ENCODE data around the gene USP9X. TPM values are rescaled to one million over a fixed set of nuclear protein-coding genes. Genes with fewer than 3 reads are reported as not detected.

USP9X gene
- total and polyA plus RNA-seq, 2 donors (not counting 1 experiment from before 2014, with no cell fraction given) = 54.0 to 161 TPM

GRCh38 chrX:41067721-41068120 is 17.5 kb upstream of the USP9X start:
- Histone ChIP-seq H4K20me1 (ENCODE audit: control insufficient read depth, extremely low read depth, insufficient read depth, low read length) (no peaks in the 10 kb centered on the region), H3K79me2 (ENCODE audit: control insufficient read depth, insufficient read depth, low read length) (no peaks in the 10 kb centered on the region), H3K27me3 (ENCODE audit: control insufficient read depth, insufficient read depth, low read length) (no peaks in the 10 kb centered on the region), H3K4me1 (ENCODE audit: control insufficient read depth, extremely low read depth, insufficient read depth, low read length) (no peaks in the 10 kb centered on the region), H3K9ac (ENCODE audit: insufficient read depth, low read length) (no peak overlapping the region), H2AFZ (ENCODE audit: low read length) (no peak overlapping the region), H3K27ac (ENCODE audit: insufficient read depth, low read length) (no peak overlapping the region), H3K4me3 (replicated peaks in 1 of 4; ENCODE audit: control extremely low read depth in 1 of 4, insufficient read depth in 1 of 4, low read depth in 3 of 4, low read length in 4 of 4) (no peak overlapping the region), H3K36me3 (ENCODE audit: control insufficient read depth, insufficient read depth, low read length) (no peaks in the 10 kb centered on the region), H3K9me3 (ENCODE audit: control insufficient read depth, insufficient read depth, low read depth, low read length) (no peaks in the 10 kb centered on the region), H3K4me2 (ENCODE audit: extremely low read depth, insufficient read depth, low read length) (no peak overlapping the region)
- no peak for DNase-seq (ENCODE audit: low read depth in 2 of 2)
- TF ChIP-seq CTCF (conservative IDR thresholded peaks at IDR 0.05 in 1 of 2, IDR thresholded peaks at IDR 0.05 in 1 of 2; ENCODE audit: low read depth in 1 of 2, low read length in 2 of 2) = no peak
- no peak for TF ChIP-seq EZH2 (IDR thresholded peaks at IDR 0.05; ENCODE audit: low read length, missing control alignments)

- H3K4me3 ChIP-seq (replicated peaks in 1 of 4; ENCODE audit: control extremely low read depth in 1 of 4, insufficient read depth in 1 of 4, low read depth in 3 of 4, low read length in 4 of 4) = no peak overlapping the region
- no peaks in the 10 kb centered on the region for H3K79me2 ChIP-seq (ENCODE audit: control insufficient read depth, insufficient read depth, low read length)
- no peak overlapping the region for H3K9ac ChIP-seq (ENCODE audit: insufficient read depth, low read length)
- no peaks in the 10 kb centered on the region for H3K9me3 ChIP-seq (ENCODE audit: control insufficient read depth, insufficient read depth, low read depth, low read length)
- no peaks in the 10 kb centered on the region for H4K20me1 ChIP-seq (ENCODE audit: control insufficient read depth, extremely low read depth, insufficient read depth, low read length)
- H3K36me3 ChIP-seq (ENCODE audit: control insufficient read depth, insufficient read depth, low read length) = no peaks in the 10 kb centered on the region
- no peak overlapping the region for H3K4me2 ChIP-seq (ENCODE audit: extremely low read depth, insufficient read depth, low read length)
- TF ChIP-seq EZH2 (IDR thresholded peaks at IDR 0.05; ENCODE audit: low read length, missing control alignments) (no peak), CTCF (conservative IDR thresholded peaks at IDR 0.05 in 1 of 2, IDR thresholded peaks at IDR 0.05 in 1 of 2; ENCODE audit: low read depth in 1 of 2, low read length in 2 of 2) (no peak)
- H3K4me1 ChIP-seq (ENCODE audit: control insufficient read depth, extremely low read depth, insufficient read depth, low read length) = no peaks in the 10 kb centered on the region
- DNase-seq (ENCODE audit: low read depth in 2 of 2) = no peak
- no peaks in the 10 kb centered on the region for H3K27me3 ChIP-seq (ENCODE audit: control insufficient read depth, insufficient read depth, low read length)
- no peak overlapping the region for H3K27ac ChIP-seq (ENCODE audit: insufficient read depth, low read length)
- H2AFZ ChIP-seq (ENCODE audit: low read length) = no peak overlapping the region
Observed at GRCh38 chrX:41076742-41077141, 8.5 kb upstream of the USP9X start.

- TF ChIP-seq EZH2 (IDR thresholded peaks at IDR 0.05; ENCODE audit: low read length, missing control alignments) (no peak), CTCF (conservative IDR thresholded peaks at IDR 0.05 in 1 of 2, IDR thresholded peaks at IDR 0.05 in 1 of 2; ENCODE audit: low read depth in 1 of 2, low read length in 2 of 2) (no peak)
- Histone ChIP-seq H3K27me3 (ENCODE audit: control insufficient read depth, insufficient read depth, low read length) (no peaks in the 10 kb centered on the region), H3K4me1 (ENCODE audit: control insufficient read depth, extremely low read depth, insufficient read depth, low read length) (peaks cover 2% of the 10 kb centered on the region), H3K36me3 (ENCODE audit: control insufficient read depth, insufficient read depth, low read length) (no peaks in the 10 kb centered on the region), H3K4me3 (replicated peaks in 1 of 4; ENCODE audit: control extremely low read depth in 1 of 4, insufficient read depth in 1 of 4, low read depth in 3 of 4, low read length in 4 of 4) (no peak overlapping the region), H3K9ac (ENCODE audit: insufficient read depth, low read length) (no peak overlapping the region), H3K9me3 (ENCODE audit: control insufficient read depth, insufficient read depth, low read depth, low read length) (no peaks in the 10 kb centered on the region), H4K20me1 (ENCODE audit: control insufficient read depth, extremely low read depth, insufficient read depth, low read length) (no peaks in the 10 kb centered on the region), H3K4me2 (ENCODE audit: extremely low read depth, insufficient read depth, low read length) (no peak overlapping the region), H3K27ac (ENCODE audit: insufficient read depth, low read length) (no peak overlapping the region), H3K79me2 (ENCODE audit: control insufficient read depth, insufficient read depth, low read length) (peaks cover 14% of the 10 kb centered on the region), H2AFZ (ENCODE audit: low read length) (no peak overlapping the region)
- no peak for DNase-seq (ENCODE audit: low read depth in 2 of 2)
Observed at GRCh38 chrX:41081821-41082220, 3.4 kb upstream of the USP9X start.

Data from fibroblast of lung (primary cell).